Sigmoid colon (tissue), 4 donors: ENCODE data around the gene SLC13A3.

Source experiments
- EP300 ChIP-seq, 4 donors: sonication (generic); formaldehyde crosslinking; IDR thresholded peaks; one replicate each; pipeline ENCODE4 v1.6.1; 2017; ENCODE audit warnings: antibody characterized with exemption in 4 of 4
- TF ChIP-seq, protein P1 (sequence below), 4 experiments: fragments of 450-650 bp in 3 of 4; fragments of 200-600 bp in 1 of 4; IDR thresholded peaks; one replicate each; pipeline ENCODE4 v1.5.1; 2016 to 2019; ENCODE audit warnings: antibody characterized with exemption in 4 of 4, mild to moderate bottlenecking in 3 of 4, moderate library complexity in 2 of 4

DNA sequence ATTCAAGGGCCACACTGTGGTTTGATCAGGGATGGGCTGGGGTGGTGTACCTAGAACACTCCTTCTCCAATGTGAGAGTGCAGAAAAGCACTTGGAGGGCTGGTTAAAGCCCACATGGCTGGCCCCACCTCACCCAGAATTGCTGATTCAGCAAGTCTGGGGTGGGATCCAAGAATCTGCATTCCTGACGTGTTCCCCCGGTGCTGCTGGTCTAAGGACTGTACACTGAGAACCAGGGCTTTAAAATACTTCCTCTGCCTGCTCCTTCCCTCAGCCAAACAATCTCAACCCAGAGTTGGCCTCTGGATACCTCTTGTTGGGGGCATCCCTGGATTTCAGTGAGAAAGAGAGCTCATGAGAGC is 87.4 kb downstream of the SLC13A3 start:
- TF ChIP-seq, protein P1, sequence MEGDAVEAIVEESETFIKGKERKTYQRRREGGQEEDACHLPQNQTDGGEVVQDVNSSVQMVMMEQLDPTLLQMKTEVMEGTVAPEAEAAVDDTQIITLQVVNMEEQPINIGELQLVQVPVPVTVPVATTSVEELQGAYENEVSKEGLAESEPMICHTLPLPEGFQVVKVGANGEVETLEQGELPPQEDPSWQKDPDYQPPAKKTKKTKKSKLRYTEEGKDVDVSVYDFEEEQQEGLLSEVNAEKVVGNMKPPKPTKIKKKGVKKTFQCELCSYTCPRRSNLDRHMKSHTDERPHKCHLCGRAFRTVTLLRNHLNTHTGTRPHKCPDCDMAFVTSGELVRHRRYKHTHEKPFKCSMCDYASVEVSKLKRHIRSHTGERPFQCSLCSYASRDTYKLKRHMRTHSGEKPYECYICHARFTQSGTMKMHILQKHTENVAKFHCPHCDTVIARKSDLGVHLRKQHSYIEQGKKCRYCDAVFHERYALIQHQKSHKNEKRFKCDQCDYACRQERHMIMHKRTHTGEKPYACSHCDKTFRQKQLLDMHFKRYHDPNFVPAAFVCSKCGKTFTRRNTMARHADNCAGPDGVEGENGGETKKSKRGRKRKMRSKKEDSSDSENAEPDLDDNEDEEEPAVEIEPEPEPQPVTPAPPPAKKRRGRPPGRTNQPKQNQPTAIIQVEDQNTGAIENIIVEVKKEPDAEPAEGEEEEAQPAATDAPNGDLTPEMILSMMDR (IDR thresholded peaks at IDR 0.05): no peak
- TF ChIP-seq EP300 (IDR thresholded peaks at IDR 0.05): no peak
